ENCODE data around the gene AP4B1.

The AP4B1 gene

GRCh38 chr1:113912594-113913311 is 8.2 kb upstream of the AP4B1 start:
- Histone ChIP-seq H3K27ac (ENCODE audit: extremely low read depth, low read depth, low read length) (no peak overlapping the region), H3K9me3 (ENCODE audit: control insufficient read depth, insufficient read depth, low read depth, low read length) (no peaks in the 10 kb centered on the region), H3K4me3 (ENCODE audit: low read depth, low read length) (no peak overlapping the region), H3K4me1 (ENCODE audit: control insufficient read depth, insufficient read depth, low read length) (no peaks in the 10 kb centered on the region; the same call in 1 of the 2 replicates), H3K36me3 (ENCODE audit: control insufficient read depth in 2 of 2, insufficient read depth in 1 of 2, low read length in 2 of 2) (peaks cover 25 to 62% of the 10 kb centered on the region in 2 experiments)
- ChIA-PET CTCF (interaction anchor here (1.1 kb wide), 1 partner anchor 35 kb away, joined by 3 read pairs; no protein-coding TSS in a partner anchor), POLR2A (interaction anchor here (1.7 kb wide), 1 partner anchor 17 kb away, joined by 4 read pairs; the partner anchor contains the start of gene HIPK1)
- TF ChIP-seq RBAK (tag by site-specific recombination; IDR thresholded peaks at IDR 0.05) = no peak
- TF ChIP-seq PRDM10 (tag by site-specific recombination; IDR thresholded peaks at IDR 0.05) = peak; percentile 96
- no peak for TF ChIP-seq ZFP37 (tag by site-specific recombination; IDR thresholded peaks at IDR 0.05)

GRCh38 chr1:113905435-113905861 is 849 bp upstream of the AP4B1 start:
- POLR2A ChIA-PET = interaction anchor here (0.8 to 4.9 kb wide), 6 partner anchors 11 to 1211 kb away, joined by 3 to 84 read pairs (median 5); partner anchors contain the start of genes HIPK1 and RSBN1
- Histone ChIP-seq H3K9me3 (ENCODE audit: control insufficient read depth, insufficient read depth, low read depth, low read length) (no peaks in the 10 kb centered on the region), H3K4me1 (ENCODE audit: control insufficient read depth, insufficient read depth, low read length) (no peaks in the 10 kb centered on the region), H3K36me3 (ENCODE audit: control insufficient read depth in 2 of 2, insufficient read depth in 1 of 2, low read length in 2 of 2) (peaks cover 15 to 64% of the 10 kb centered on the region in 2 experiments), H3K27ac (ENCODE audit: extremely low read depth, low read depth, low read length) (peak overlapping the region; percentile 75), H3K4me3 (ENCODE audit: low read depth, low read length) (peak overlapping the region; percentile 69)
- CTCF ChIA-PET = interaction anchor here (0.7 to 1.7 kb wide), 7 partner anchors 22 to 624 kb away, joined by 3 to 7 read pairs (median 4); partner anchors contain the start of gene HIPK1
- TF ChIP-seq BCL11A (tag by site-specific recombination; IDR thresholded peaks at IDR 0.05; ENCODE audit: low read depth) (peak; percentile 0; the same call in 1 of the 2 replicates), SCRT2 (tag by site-specific recombination; IDR thresholded peaks at IDR 0.05) (peak; percentile 67; the same call in 1 of the 2 replicates), ZNF18 (tag by site-specific recombination; IDR thresholded peaks at IDR 0.05) (0 out of 2 replicates have a peak, but pooled peaks have one; percentile 50), PRDM4 (tag by site-specific recombination; IDR thresholded peaks at IDR 0.05) (0 out of 2 replicates have a peak, but pooled peaks have one; percentile 31), ZNF513 (tag by site-specific recombination; IDR thresholded peaks at IDR 0.05) (no peak), GLIS2 (tag by site-specific recombination; IDR thresholded peaks at IDR 0.05) (peak; percentile 15; the same call in 1 of the 2 replicates), SP7 (tag by site-specific recombination; IDR thresholded peaks at IDR 0.05) (peak; percentile 31; the same call in 1 of the 2 replicates), ZNF391 (tag by site-specific recombination; IDR thresholded peaks at IDR 0.05; ENCODE audit: borderline replicate concordance, low read depth) (peak; percentile 81; the same call in 1 of the 2 replicates), RBAK (tag by site-specific recombination; IDR thresholded peaks at IDR 0.05) (no peak), ZNF629 (tag by site-specific recombination; IDR thresholded peaks at IDR 0.05) (0 out of 2 replicates have a peak, but pooled peaks have one; percentile 45), ZNF148 (tag by site-specific recombination; IDR thresholded peaks at IDR 0.05; ENCODE audit: borderline replicate concordance) (no peak), MZF1 (tag by site-specific recombination; IDR thresholded peaks at IDR 0.05; ENCODE audit: borderline replicate concordance) (0 out of 2 replicates have a peak, but pooled peaks have one; percentile 32), ZFHX2 (tag by site-specific recombination; conservative IDR thresholded peaks at IDR 0.05) (peak; percentile 3; the same call in 1 of the 2 replicates)
